Limb (tissue), 2 donors: ENCODE measurements around the gene ZCCHC9.
"Not testable (repeated sequence)": the region's sequence is repeated elsewhere in the genome, so short reads cannot be mapped to it uniquely, and the experiment has no call there.

Experiments
- DNase-seq, 2 donors: peaks; one replicate each; pipeline ENCODE4 v3.0.0-alpha.2; 2016; ENCODE audit errors: extremely low spot score in 2 of 2

ZCCHC9 gene

DNA sequence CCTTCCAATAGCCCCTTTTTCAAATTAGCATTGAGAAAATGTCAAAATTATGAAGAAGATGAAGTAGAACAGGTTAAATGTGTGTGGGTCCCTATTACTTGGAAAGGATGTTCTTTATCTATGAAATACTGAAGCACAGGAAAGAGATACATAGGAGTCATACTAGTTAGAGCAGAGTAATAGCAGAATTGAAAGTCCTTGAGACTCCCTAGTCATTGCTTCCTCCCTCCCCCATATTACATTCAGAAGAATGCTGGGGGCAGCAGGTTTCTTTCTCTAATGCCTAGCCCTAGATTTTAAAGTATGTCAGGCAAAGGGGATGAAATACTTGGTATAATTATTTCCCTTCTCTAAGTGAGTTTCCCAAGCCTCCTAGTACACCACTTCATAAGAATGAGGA, 4.4 kb downstream of the ZCCHC9 start:
- no peak for DNase-seq

DNA sequence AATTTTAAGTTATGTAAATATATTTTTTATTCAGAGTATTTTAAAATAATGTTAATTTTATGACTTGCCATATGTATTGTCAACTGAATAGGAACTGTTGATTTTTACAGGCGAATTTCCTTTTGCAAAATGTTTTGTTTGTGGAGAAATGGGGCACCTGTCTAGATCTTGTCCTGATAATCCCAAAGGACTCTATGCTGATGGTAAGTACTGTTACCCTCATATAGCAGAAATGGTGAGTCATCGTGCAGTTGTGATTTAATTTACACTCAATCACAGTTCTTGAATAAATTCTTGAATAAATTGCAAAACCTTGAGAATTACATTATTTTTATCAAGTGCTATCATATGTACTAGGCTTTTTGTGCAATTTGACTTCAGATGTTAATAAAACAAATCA, 7.4 kb downstream of the ZCCHC9 start:
- no peak for DNase-seq

DNA sequence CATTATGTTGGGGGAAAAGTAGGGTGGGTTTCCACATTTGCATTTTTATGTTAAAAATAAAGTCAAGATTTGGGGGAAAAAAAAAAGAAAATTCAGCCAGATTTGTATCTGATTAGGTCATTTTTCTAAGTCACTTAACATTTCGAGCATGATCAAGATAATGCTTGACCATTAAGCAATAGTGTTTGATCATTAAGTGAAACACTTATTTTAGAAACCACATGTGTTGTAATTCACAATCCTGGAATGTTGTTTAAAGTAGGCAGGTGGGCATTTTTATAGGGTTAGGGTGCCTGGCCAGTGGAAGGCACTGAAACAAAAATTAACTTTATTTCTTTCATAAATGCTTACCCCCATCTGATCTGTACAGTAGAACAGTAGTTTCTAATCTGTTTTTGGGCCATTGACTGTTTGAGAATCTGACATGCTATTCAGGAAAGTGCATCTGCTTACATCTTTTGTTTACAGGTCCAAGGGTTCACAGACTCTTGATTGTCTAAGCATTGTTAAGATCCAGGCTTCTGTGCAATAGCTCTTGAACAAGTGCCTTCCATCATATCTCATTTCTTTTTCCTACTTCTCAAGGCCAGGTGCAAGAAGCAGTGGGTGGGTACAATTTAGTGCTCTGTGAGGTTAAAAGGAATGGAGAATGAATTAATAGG, 9.1 kb downstream of the ZCCHC9 start:
- DNase-seq: no peak

DNA sequence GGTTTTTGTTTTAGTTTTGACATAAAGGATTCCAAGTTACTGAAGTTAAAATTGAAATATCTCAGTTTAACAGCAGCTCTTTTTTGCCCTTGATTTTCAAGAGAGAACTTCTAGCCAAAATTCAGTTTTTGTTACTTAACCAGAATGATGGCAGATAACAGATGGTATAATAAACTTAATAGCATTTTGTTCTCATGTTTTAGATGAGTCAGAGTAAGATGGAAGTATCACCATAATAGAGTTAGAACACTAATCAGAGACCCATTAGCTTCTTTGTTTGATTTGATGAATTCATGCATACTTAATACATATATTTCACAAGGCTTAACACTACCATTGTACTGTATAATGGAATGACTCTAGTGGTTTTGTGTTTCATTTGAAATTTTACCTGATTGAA, 11.9 kb downstream of the ZCCHC9 start:
- no peak for DNase-seq

DNA sequence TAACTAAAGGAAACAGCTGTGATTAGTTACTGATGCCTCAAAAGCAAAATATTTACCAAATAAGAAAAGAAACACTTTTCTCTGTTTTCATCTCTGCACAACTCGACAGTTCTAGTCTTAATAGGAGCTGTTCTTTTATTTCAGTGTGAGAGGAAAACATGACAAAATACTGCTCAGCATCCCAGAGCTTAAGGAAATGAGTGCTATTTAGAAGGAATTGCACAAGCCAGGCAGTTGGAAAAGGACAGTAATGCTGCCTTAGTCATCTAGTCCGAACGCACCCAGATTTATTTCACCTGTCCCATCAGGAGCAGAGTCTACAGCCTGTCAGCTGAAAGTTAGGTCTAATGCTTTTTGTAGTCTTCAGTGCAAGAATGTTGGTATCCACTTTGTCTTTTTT, 12.3 kb downstream of the ZCCHC9 start:
- no peak for DNase-seq

DNA sequence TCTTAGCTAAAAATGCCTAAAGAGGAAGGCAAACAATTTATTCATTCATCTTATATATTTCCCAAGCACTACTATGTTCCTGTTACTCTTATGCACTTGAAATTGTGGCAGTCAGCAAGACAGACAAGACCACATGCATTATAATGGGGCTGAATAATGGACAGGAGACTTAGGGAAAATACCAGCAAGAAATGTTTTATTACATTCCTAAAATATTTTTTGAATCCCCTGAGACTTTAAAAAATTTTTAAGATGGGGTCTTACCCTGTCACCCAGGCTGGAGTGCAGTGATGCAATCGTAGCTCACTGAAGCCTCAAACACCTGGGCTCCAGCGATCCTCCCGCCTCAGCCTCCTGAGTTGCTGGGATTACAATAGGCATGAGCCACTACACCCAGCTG, 13.2 kb downstream of the ZCCHC9 start:
- DNase-seq: no peak

DNA sequence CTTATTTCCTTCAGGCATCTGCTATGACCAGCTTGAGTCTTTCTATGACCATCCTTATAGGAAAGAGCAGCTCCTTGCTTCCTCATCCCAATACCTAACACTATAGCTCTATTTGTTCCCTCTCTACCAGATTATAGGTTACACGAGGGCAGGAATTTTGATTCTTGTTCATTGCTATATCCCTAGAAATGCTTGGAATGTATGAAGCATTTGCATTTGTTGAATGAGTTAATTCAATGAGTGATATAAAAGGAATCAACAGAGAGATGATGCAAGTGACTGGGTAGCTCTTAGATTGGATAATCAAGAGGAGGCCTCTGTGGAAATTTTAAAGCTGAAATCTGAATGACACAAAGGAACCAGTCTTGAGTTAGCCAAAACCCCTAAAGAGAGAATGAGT, 13.9 kb downstream of the ZCCHC9 start:
- DNase-seq: no peak

DNA sequence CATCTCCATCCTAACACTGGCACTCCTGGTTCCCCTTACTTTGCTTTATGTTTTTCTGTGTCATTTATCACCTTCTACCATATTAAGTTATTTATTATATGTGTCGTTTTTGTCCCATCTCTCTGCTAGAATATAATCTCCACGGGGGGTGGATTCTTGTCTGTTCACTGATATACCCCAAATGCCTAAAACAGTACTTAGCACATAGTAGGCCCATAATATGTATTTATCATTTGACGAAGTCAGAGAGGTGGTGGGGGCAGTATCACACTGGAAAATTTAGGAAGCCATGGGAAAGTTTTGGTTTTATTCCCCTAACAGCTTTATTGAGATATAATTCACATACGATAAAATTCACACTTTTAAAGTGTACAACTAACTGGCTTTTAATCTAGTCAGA, 14.4 kb downstream of the ZCCHC9 start:
- no peak for DNase-seq

DNA sequence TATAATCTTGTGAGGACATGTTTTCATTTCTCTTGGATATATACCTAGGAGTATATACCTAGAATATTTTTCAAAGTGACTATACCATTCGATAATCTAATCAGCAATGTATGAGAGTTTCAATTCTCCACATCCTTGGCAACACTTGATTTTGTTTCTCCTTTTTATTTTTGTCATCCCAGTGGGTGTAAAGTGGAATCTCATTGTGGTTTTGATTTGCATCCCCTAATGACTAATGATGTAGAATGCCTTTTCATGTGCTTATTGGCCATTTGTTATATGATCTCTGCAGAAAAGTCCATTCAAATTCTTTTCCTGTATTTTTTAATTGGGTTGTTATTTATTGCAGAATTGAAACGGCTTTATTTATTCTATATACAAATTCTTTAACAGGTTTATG, 15.2 kb downstream of the ZCCHC9 start:
- DNase-seq: no peak

DNA sequence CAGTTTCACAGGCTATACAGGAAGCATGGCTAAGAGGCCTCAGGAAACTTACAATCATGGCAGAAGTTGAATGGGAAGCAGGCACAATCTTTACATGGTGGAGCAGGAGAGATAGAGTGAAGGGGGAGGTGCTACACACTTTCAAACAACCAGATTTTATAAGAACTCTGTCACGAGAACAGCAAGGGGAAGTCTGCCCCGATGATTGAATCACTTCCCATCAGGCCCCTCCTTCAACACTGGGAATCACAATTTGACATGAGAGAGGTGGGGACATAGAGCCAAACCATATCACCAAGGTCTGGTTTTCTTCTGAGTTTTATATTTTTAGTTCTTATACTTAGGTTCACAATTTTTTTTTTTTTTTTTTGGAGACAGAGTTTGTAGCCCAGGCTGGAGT, 16.1 kb downstream of the ZCCHC9 start:
- DNase-seq: no peak

DNA sequence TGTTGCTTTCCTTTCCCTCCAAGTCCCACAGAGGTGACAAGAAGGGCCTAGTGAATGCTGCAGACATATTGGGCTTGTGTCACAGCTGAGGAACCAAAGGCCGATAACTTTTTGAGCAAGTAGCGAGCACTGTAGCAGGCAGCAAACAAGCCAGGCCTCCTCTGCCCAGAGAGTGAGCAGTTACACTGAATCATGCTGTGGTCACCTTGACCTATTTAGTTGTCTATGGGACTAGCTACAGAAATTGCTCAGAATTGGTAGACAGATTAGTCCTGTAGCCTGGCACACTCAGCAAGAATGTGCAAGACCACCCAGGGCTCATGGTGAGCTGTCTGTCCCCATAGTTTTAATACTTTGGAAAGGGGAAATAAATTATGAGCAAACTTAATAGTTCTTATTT, 25.2 kb downstream of the ZCCHC9 start:
- DNase-seq: no peak

DNA sequence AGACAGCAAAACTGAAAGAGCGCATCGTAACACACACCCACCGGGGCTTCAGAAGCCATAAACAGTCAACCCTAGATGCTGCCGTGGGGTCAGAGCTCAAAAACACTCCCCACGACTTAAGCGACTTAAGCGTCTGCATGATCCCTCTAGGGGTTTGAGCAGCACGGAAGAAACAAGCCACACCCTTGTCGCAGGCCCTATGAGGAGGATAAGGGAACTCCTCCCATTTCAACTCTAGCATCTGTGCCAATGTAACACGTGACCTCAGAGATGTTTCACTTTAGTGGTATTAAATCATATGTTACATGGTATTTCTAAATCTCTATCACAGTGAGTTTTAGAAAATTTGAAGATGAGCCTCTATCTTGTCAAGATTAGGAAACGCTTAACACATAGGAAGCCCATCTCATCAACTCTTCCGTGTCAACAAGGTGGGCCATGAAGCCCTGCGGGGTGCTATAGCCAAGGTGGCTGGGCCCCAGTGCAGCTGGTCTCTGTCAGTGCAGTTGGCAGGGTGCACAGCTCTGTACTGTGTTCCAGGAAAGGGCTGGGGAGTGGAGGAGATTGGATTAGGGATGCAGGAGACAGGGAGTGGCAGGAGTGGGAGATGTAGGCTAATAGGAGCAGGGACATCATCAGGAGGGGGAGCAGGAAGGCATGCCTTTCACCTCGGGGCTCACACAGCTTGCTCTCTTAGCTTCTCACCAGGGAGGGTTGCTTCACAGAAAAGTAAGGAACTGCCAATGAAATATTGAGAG, 33.1 kb downstream of the ZCCHC9 start:
- no peak for DNase-seq

DNA sequence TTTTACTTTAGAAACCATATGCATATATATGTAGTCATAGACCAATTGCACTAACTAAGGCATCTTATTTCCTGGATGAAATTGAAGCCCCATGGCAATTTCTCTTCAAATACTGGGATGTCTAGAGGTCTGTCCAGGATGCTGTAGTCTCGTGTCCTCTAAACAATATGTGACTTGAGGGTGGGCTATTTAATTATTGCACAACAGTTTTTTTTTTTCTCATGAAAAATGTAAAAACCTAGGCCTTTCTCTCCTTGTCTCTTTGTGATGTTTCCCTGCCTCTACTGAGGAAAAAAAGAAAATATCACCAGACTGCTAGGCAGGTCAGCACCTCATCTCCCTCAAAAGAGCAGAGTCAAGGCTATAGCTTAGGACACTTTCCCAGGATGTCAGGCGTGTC, 34.6 kb downstream of the ZCCHC9 start:
- no peak for DNase-seq

DNA sequence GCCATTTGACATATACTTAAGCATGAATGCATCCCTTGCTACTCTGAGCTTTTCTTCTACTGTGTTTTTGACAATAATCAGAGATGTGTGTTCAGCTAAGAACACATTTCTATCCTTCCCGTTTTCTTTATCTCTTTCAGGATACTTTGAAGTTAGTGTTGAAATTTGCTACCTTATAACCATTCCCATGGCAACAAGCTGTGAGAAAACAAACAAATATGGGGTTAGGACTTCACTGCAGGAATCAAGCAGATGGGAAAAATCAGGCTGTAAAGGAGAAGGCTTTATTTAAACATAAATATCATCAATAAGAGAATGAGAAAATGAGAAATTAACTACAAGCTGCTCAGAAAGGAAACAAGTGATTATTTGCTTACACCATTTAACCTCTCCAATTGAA, 35.2 kb downstream of the ZCCHC9 start:
- DNase-seq: no peak

DNA sequence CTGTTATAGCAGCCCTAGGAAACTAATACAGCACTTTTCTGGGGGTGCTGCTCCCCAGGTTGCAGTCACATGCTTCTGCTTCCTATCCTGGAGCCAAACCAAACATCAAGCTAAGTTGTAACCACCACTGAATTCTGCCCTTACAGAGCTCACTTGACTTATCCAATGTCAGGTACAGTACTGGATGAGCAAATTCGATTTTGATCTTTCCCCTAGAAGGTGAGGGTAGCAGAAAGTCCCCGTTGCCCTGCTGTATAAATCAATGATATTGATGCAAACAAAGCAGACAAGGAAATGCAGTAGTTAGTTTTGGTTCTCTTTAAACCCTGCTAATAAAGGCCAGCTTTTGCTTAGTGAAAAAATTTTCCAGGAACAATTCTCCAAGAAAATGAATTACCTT, 36.4 kb downstream of the ZCCHC9 start:
- DNase-seq: no peak

DNA sequence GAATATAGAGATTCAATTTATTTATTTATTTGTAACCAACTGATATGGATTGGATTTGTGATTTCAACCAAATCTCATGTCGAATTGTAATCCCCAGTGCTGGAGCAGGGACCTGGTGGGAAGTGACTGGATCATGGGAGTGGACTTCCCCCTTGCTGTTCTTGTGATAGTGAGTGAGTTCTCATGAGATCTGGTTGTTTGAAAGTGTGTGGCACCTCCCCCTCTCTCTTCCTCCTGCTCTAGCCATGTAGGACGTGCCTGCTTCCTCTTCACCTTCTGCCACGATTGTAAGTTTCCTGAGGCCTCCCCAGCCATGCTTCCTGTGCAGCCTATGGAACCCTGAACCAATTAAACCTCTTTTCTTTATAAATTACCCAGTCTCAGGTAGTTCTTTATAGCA, 36.8 kb downstream of the ZCCHC9 start:
- DNase-seq: not testable (repeated sequence)

DNA sequence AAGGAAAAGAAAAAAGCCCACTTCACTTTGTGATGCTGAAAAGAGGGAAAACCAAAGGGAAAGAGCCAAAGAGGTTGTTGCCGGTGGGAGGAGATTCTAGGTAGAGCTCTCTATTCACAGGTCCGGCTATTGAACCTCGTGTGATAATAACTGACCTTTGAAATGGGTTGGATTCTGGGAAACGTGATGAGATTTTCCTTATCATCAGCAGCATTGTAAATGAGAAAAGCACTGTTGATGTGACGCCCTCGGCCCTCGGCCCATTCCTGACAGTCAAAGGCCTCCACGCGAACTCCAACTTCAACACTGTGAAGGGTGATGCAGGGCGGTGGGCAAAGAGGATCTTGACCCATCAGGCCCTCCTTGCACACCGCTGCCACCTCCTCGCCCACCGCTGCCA, 43.3 kb downstream of the ZCCHC9 start:
- DNase-seq: no peak

DNA sequence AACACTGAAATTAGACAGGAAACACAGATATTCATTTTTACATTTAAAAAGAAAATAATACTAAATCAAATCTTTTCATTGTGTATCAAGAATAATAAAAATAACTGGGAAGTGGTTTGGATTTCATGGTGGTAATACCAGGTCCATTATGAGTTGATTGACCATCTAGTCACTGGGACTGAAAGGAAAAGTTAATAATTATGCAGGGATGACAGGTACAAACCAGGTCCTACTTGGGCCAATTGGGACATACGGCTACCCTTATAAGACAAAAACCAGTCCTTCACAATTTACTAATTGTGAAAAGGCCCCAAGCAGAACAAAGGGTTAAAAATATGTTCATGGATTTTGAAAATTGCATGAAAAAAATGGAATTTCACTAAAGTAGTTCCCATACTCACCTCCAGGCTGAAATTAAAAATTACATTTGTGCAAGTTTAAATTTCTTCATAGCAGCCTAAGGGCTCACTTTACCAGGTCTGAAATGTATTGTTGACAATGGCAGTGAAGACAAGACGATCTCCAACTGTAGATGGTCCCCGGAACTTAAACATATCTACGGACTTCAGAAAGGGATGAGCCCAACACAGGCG, 44.1 kb downstream of the ZCCHC9 start:
- no peak for DNase-seq

DNA sequence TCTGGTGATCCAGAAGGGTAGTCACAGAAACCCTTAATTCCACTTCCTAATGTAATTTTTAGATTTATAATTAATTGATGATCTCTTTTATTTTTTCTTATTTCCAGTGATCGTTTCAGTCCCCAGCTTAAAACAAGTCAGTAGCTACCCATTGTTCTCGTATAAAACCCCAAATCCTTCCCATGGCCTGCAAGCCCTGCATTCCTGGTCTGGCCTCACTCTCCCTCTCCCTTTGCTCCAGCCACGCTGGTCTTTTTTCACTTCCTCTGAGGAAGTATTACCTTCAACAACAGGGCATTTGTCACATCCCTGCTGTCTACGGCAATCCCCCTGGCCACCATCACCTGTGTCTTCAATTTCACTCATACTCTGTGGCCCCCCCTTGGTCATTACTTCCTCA, 47.8 kb downstream of the ZCCHC9 start:
- no peak for DNase-seq

DNA sequence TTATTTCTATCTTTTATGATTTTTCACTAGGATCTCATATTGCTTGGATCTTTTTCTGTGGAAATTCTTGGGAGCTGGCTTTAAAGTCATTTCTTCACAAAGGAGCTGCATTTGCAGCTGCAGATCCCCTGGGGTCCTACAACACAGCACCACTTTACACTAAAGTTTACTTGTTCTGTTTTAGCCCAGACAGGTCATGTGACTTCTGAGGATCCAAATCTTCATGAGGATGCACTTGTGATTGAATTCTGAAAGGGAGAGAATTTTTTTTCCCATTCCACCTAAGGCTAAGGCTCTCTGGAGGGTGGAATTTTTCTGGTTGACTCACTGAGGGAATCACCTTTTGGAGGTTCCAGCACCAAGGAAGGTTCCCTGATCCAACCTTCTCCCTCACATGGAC, 49.1 kb downstream of the ZCCHC9 start:
- no peak for DNase-seq

DNA sequence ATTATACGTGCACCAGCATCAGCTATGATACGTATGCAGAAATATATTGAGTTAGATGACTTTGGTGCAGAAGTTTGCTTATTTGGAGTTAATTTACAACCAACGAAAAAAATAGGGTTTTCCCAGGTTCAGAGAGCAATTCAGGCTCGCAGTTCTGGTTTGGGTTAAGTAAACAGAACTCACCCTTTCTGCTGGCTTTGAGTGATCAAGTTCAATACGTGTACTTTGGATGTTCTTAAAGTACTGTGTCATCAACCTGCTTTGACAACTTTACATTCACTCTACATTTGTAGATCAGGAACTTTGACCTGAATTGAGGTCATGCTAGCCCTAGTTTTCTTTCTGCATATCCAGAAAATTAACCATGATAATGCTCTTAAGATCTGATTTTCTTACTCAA, 51.8 kb downstream of the ZCCHC9 start:
- DNase-seq: no peak

DNA sequence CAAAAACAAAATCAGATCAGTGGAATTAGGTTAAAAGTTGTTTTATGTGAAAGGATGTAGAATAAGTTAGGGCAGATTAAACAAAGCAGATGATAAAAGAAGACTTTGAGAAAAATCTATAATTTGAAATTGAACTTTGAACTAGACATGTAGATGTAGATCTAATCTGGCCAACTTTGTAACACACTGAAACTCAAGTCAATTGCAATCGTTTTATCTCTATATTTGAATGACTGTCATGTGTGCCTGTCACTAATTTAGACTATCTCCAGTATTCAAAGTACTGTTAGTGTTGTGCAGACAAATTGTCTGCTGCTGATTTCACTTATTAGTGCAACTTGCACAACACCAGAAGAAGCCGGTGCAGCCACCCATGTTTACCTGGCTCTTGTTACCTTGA, 52.7 kb downstream of the ZCCHC9 start:
- DNase-seq: no peak
